SK-N-SH (cell line): ENCODE data around the gene UGT1A10. TPM values are rescaled to one million over a fixed set of nuclear protein-coding genes. Genes with fewer than 3 reads are reported as not detected.

ENCODE experiments used
- CTCF ChIA-PET: fragments of 300-600, 350-600 bp; formaldehyde crosslinking; extraction: SDS; loops from one replicate; lab custom pipeline; 2021; lab: Yijun Ruan, JAX
- POLR2A ChIA-PET: fragments of 350-600 bp; sonication (Branson Sonifier 250); formaldehyde crosslinking; extraction: SDS; loops from one replicate; lab custom pipeline; 2020; ENCODE audit warnings: antibody characterized with exemption, inconsistent platforms; lab: Yijun Ruan, JAX
- DNase-seq: peaks from one replicate; pipeline ENCODE4 v3.0.0; 2012
- H2AFZ ChIP-seq: fragments of 200-600 bp; sonication (generic); 2 replicates; pipeline ENCODE4 v1.8.1; 2016; ENCODE audit warnings: antibody characterized with exemption, mild to moderate bottlenecking, low read depth
- H3F3A ChIP-seq: fragments of 200-600 bp; sonication (generic); replicated peaks from 2 replicates; pipeline ENCODE3; 2016; ENCODE audit warnings: antibody characterized with exemption, mild to moderate bottlenecking; ENCODE audit not compliant: insufficient read depth
- H3K27ac ChIP-seq, 2 experiments: fragments of 200-500 bp in 1 of 2; fragments of 200-600 bp in 1 of 2; sonication (Bioruptor generic) in 1 of 2; sonication (generic), shearing (Covaris generic) in 1 of 2; 2 replicates each; pipeline versions ENCODE4 v1.5.1 to v1.6.1; 2014 to 2016; ENCODE audit warnings: low read depth in 2 of 2, inconsistent platforms in 1 of 2, low read length in 1 of 2, mild to moderate bottlenecking in 1 of 2, mixed read lengths in 1 of 2
- H3K27me3 ChIP-seq: fragments of 200-600 bp; sonication (generic), shearing (Covaris generic); 2 replicates; pipeline ENCODE4 v1.6.1; 2016; ENCODE audit warnings: mixed run types; ENCODE audit not compliant: insufficient read depth
- H3K36me3 ChIP-seq, 2 experiments: fragments of 200-500 bp in 1 of 2; fragments of 200-600 bp in 1 of 2; sonication (Bioruptor generic) in 1 of 2; sonication (generic) in 1 of 2; replicated peaks in 1 of 2; 2 replicates each; pipeline versions ENCODE3 to v1.5.1; 2014 to 2016; ENCODE audit warnings: low read length in 1 of 2, mild to moderate bottlenecking in 1 of 2; ENCODE audit not compliant: insufficient read depth in 2 of 2, control insufficient read depth in 1 of 2
- H3K4me1 ChIP-seq, 2 experiments: fragments of 200-500 bp in 1 of 2; fragments of 200-600 bp in 1 of 2; sonication (Bioruptor generic) in 1 of 2; sonication (generic), shearing (Covaris generic) in 1 of 2; 2 replicates each; pipeline versions ENCODE4 v1.5.1 to v1.6.1; 2014 to 2016; ENCODE audit warnings: low read depth in 1 of 2, low read length in 1 of 2, mixed run types in 1 of 2; ENCODE audit not compliant: insufficient read depth in 2 of 2, control insufficient read depth in 1 of 2
- H3K4me2 ChIP-seq: fragments of 200-600 bp; sonication (generic), shearing (Covaris generic); 2 replicates; pipeline ENCODE4 v1.6.1; 2017; ENCODE audit warnings: mixed run types
- H3K4me3 ChIP-seq, 2 experiments: fragments of 200-500 bp in 1 of 2; fragments of 200-600 bp in 1 of 2; sonication (Bioruptor generic) in 1 of 2; sonication (generic), shearing (Covaris generic) in 1 of 2; 2 replicates each; pipeline versions ENCODE4 v1.5.1 to v1.8.1; 2014 to 2016; ENCODE audit warnings: low read depth in 2 of 2, inconsistent platforms in 1 of 2, low read length in 1 of 2, mild to moderate bottlenecking in 1 of 2, mixed read lengths in 1 of 2, moderate library complexity in 1 of 2
- H3K79me2 ChIP-seq: fragments of 200-600 bp; sonication (generic); 2 replicates; pipeline ENCODE4 v1.8.1; 2017; ENCODE audit warnings: mild to moderate bottlenecking; ENCODE audit not compliant: insufficient read depth
- H3K9ac ChIP-seq: fragments of 200-600 bp; sonication (generic); 2 replicates; pipeline ENCODE4 v1.6.1; 2017; ENCODE audit warnings: mixed run types
- H3K9me2 ChIP-seq: fragments of 200-600 bp; sonication (generic); 2 replicates; pipeline ENCODE4 v1.6.1; 2017; ENCODE audit warnings: mixed run types
- H3K9me3 ChIP-seq: fragments of 200-600 bp; sonication (generic); 2 replicates; pipeline ENCODE4 v1.6.1; 2017; ENCODE audit warnings: mixed run types, mild to moderate bottlenecking, moderate library complexity
- H4K20me1 ChIP-seq: fragments of 200-600 bp; sonication (generic); 2 replicates; pipeline ENCODE4 v1.6.1; 2017; ENCODE audit warnings: mild to moderate bottlenecking, mixed run types; ENCODE audit not compliant: insufficient read depth
- FOSL2 ChIP-seq: IDR thresholded peaks from 2 replicates; pipeline ENCODE4 v1.4.0; 2012; ENCODE audit warnings: low read depth, mild to moderate bottlenecking, moderate library complexity, borderline replicate concordance
- FOXJ3 ChIP-seq: sonication (generic); formaldehyde crosslinking; IDR thresholded peaks from 2 replicates; pipeline ENCODE4 v1.5.1; 2020; ENCODE audit warnings: mild to moderate bottlenecking, missing genetic modification reagents
- GABPA ChIP-seq: IDR thresholded peaks from 2 replicates; pipeline ENCODE4 v1.4.0; 2012; ENCODE audit warnings: low read depth, mild to moderate bottlenecking
- JUND ChIP-seq: IDR thresholded peaks from 2 replicates; pipeline ENCODE4 v1.4.0; 2012
- NFIC ChIP-seq: IDR thresholded peaks from 2 replicates; pipeline ENCODE4 v1.4.0; 2012; ENCODE audit warnings: borderline replicate concordance
- RXRA ChIP-seq: IDR thresholded peaks from 2 replicates; pipeline ENCODE4 v1.4.0; 2012; ENCODE audit warnings: low read depth, mild to moderate bottlenecking, borderline replicate concordance
- TCF12 ChIP-seq: IDR thresholded peaks from 2 replicates; pipeline ENCODE4 v1.4.0; 2012
- TEAD4 ChIP-seq: IDR thresholded peaks from 2 replicates; pipeline ENCODE4 v1.4.0; 2012; ENCODE audit warnings: mild to moderate bottlenecking, borderline replicate concordance; ENCODE audit not compliant: insufficient read depth
- USF2 ChIP-seq: fragments of 150-350 bp; IDR thresholded peaks from 2 replicates; pipeline ENCODE4 v1.6.1; 2017; ENCODE audit warnings: antibody characterized with exemption, low read length, low read depth, borderline replicate concordance
- YY1 ChIP-seq: IDR thresholded peaks from 2 replicates; pipeline ENCODE4 v1.4.0; 2012; ENCODE audit warnings: low read depth, mild to moderate bottlenecking
- WGBS: methylation state at CpG from one replicate; pipeline ENCODE4 v1.1.6; 2017; ENCODE audit warnings: low lambda C conversion rate; 5-methylcytosine and 5-hydroxymethylcytosine counted together
- polyA plus RNA-seq, 3 experiments: library from polyadenylated mRNA; depleted of rRNA; stranded (reverse); fragments of >200 nt; gene quantifications; 2 replicates each; pipeline ENCODE4 v1.2.3, GENCODE V29; 2012
- TF ChIP-seq, protein P1 (sequence below): IDR thresholded peaks from 2 replicates; pipeline ENCODE4 v1.4.0; 2012; ENCODE audit warnings: low read depth, borderline replicate concordance

UGT1A10 gene
- polyA plus RNA-seq, 1 of the 3 experiments (the other 2 are of a cell fraction), result not detected

DNA sequence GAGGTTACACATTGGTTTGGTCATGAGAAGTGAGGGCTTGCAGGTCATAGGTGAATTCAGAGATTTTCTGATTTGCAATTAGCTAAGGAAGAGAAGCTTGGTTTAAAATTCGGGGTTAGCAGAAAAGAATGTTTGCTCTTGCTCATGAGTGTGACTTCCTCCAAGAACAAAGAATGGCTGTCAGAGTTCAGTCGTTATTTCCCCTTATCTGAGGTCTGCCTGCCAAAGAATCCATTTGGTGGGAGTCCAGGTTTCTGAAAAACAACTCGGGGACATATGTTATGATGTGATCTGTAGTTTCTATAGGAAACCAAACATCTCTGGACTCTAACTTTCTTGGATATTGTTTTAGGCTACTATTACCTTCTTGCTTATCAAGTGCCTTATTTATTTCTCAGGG, 53.3 kb downstream of the UGT1A10 start (continued):
- TF ChIP-seq, protein P1, sequence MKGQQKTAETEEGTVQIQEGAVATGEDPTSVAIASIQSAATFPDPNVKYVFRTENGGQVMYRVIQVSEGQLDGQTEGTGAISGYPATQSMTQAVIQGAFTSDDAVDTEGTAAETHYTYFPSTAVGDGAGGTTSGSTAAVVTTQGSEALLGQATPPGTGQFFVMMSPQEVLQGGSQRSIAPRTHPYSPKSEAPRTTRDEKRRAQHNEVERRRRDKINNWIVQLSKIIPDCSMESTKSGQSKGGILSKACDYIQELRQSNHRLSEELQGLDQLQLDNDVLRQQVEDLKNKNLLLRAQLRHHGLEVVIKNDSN, result no peak
- TF ChIP-seq GABPA (no peak), FOXJ3 (CRISPR knock-in tag) (no peak)

- no peaks in the 10 kb centered on the region for H3K36me3 ChIP-seq
- H3K4me1 ChIP-seq, result no peaks in the 10 kb centered on the region
- no peaks in the 10 kb centered on the region for H4K20me1 ChIP-seq
- H3K4me3 ChIP-seq, result no peak overlapping the region
- 51% methylated on average over 4 of the region's 4 CpGs for WGBS
- no peak for DNase-seq
- no peak overlapping the region for H3K4me2 ChIP-seq
- ChIA-PET CTCF (interaction anchor here (1.2 kb wide), 1 partner anchor 21 kb away, joined by 4 read pairs; no protein-coding TSS in a partner anchor), POLR2A (no interaction called here)
- H3K27ac ChIP-seq, result no peak overlapping the region
- no peaks in the 10 kb centered on the region for H3F3A ChIP-seq
- no peaks in the 10 kb centered on the region for H3K27me3 ChIP-seq
- TF ChIP-seq NFIC (no peak), JUND (no peak), GABPA (no peak), TCF12 (no peak), TEAD4 (no peak), FOSL2 (no peak), YY1 (no peak), RXRA (no peak), FOXJ3 (CRISPR knock-in tag) (no peak), USF2 (no peak)
- TF ChIP-seq, protein P1, result no peak
- TF ChIP-seq, all 33 proteins: peak for 0
- Histone ChIP-seq H3K79me2 (no peaks in the 10 kb centered on the region), H2AFZ (no peak overlapping the region), H3K9me3 (no peaks in the 10 kb centered on the region), H3K9me2 (no peaks in the 10 kb centered on the region), H3K9ac (no peak overlapping the region)
Observed at GRCh38 chr2:233690444-233690843, 54.2 kb downstream of the UGT1A10 start.
